Trophoblast cell (in vitro differentiated cells and primary cell): ENCODE results near the gene CEP41.

ENCODE experiments used
- DNase-seq, 2 donors: peaks; one replicate each; pipeline ENCODE4 v3.0.0-alpha.2; 2016
- H2AFZ ChIP-seq: 2 replicates; pipeline ENCODE4 v1.6.1; 2013; ENCODE audit warnings: low read length, moderate library complexity, mild to moderate bottlenecking; ENCODE audit not compliant: insufficient read depth, poor library complexity
- H2AK5ac ChIP-seq: 2 replicates; pipeline ENCODE4 v1.6.1; 2013; ENCODE audit warnings: mild to moderate bottlenecking, low read length
- H2BK120ac ChIP-seq: 2 replicates; pipeline ENCODE4 v1.6.1; 2013; ENCODE audit warnings: low read length, mild to moderate bottlenecking, moderate library complexity; ENCODE audit not compliant: insufficient read depth, poor library complexity
- H2BK12ac ChIP-seq: 2 replicates; pipeline ENCODE4 v1.6.1; 2013; ENCODE audit warnings: mild to moderate bottlenecking, low read length, moderate library complexity
- H2BK5ac ChIP-seq: 2 replicates; pipeline ENCODE4 v1.6.1; 2013; ENCODE audit warnings: low read length, low read depth, moderate library complexity, mild to moderate bottlenecking; ENCODE audit not compliant: poor library complexity
- H3K14ac ChIP-seq: 2 replicates; pipeline ENCODE4 v1.6.1; 2013; ENCODE audit warnings: mild to moderate bottlenecking, low read length
- H3K18ac ChIP-seq: 2 replicates; pipeline ENCODE4 v1.6.1; 2013; ENCODE audit warnings: mild to moderate bottlenecking, low read length
- H3K23ac ChIP-seq: 2 replicates; pipeline ENCODE4 v1.6.1; 2013; ENCODE audit warnings: low read length
- H3K27ac ChIP-seq: 2 replicates; pipeline ENCODE4 v1.5.1; 2013; ENCODE audit warnings: low read depth, mild to moderate bottlenecking, inconsistent platforms, low read length, moderate library complexity
- H3K27me3 ChIP-seq: 2 replicates; pipeline ENCODE4 v1.6.1; 2013; ENCODE audit warnings: inconsistent platforms, mild to moderate bottlenecking, low read length, moderate library complexity; ENCODE audit not compliant: insufficient read depth
- H3K36me3 ChIP-seq, 2 experiments: 1 replicate in 1 of 2; 2 replicates in 1 of 2; pipeline ENCODE4 v1.6.1; 2013; ENCODE audit warnings: low read length in 2 of 2, mild to moderate bottlenecking in 2 of 2, moderate library complexity in 1 of 2; ENCODE audit not compliant: insufficient read depth in 2 of 2, control insufficient read depth in 1 of 2
- H3K4ac ChIP-seq: 2 replicates; pipeline ENCODE4 v1.6.1; 2013; ENCODE audit warnings: low read depth, mild to moderate bottlenecking, low read length, moderate library complexity
- H3K4me1 ChIP-seq, 2 experiments: 1 replicate in 1 of 2; 2 replicates in 1 of 2; pipeline ENCODE4 v1.6.1; 2013; ENCODE audit warnings: low read length in 2 of 2, mild to moderate bottlenecking in 2 of 2, moderate library complexity in 1 of 2; ENCODE audit not compliant: insufficient read depth in 2 of 2, control insufficient read depth in 1 of 2
- H3K4me2 ChIP-seq: 2 replicates; pipeline ENCODE4 v1.6.1; 2013; ENCODE audit warnings: inconsistent platforms, mild to moderate bottlenecking, low read length, moderate library complexity
- H3K4me3 ChIP-seq: 2 replicates; pipeline ENCODE4 v1.5.1; 2013; ENCODE audit warnings: mild to moderate bottlenecking, low read depth, low read length, inconsistent platforms
- H3K79me1 ChIP-seq: one replicate; pipeline ENCODE4 v1.6.1; 2013; ENCODE audit warnings: low read length
- H3K79me2 ChIP-seq: 2 replicates; pipeline ENCODE4 v1.6.1; 2013; ENCODE audit warnings: low read length, mild to moderate bottlenecking; ENCODE audit not compliant: control insufficient read depth, insufficient read depth, poor library complexity
- H3K9ac ChIP-seq: 2 replicates; pipeline ENCODE4 v1.6.1; 2013; ENCODE audit warnings: mild to moderate bottlenecking, low read length
- H3K9me3 ChIP-seq: 2 replicates; pipeline ENCODE4 v1.6.1; 2013; ENCODE audit warnings: low read depth, mild to moderate bottlenecking, control low read depth, inconsistent platforms, low read length; ENCODE audit not compliant: insufficient read depth
- H4K12ac ChIP-seq: 2 replicates; pipeline ENCODE4 v1.6.1; 2013; ENCODE audit warnings: low read depth, mild to moderate bottlenecking, low read length, moderate library complexity
- H4K8ac ChIP-seq: 2 replicates; pipeline ENCODE4 v1.6.1; 2013; ENCODE audit warnings: low read depth, mild to moderate bottlenecking, low read length, moderate library complexity
- H4K91ac ChIP-seq: one replicate; pipeline ENCODE4 v1.6.1; 2013; ENCODE audit warnings: low read depth, mild to moderate bottlenecking, low read length, moderate library complexity
- WGBS: extraction: QIAGEN DNeasy Blood & Tissue Kit; methylation state at CpG from one replicate; pipeline ENCODE4 v1.1.7; 2013; ENCODE audit warnings: missing lambda C conversion rate; ENCODE audit not compliant: insufficient read length, insufficient coverage; ENCODE audit errors: extremely low coverage; 5-methylcytosine and 5-hydroxymethylcytosine counted together

CEP41 gene

GRCh38 chr7:130396109-130396508 lies 44.7 kb downstream of the CEP41 start:
- no peak overlapping the region for H2AK5ac ChIP-seq
- H4K8ac ChIP-seq, result no peak overlapping the region
- peaks cover 16% of the 10 kb centered on the region for H3K79me1 ChIP-seq
- no peak overlapping the region for H3K4me3 ChIP-seq
- H2BK5ac ChIP-seq, result no peak overlapping the region
- H4K12ac ChIP-seq, result no peak overlapping the region
- H3K36me3 ChIP-seq, result peaks cover 0 to 2% of the 10 kb centered on the region in 2 experiments
- H3K4ac ChIP-seq, result peak overlapping the region; percentile 21
- H2BK12ac ChIP-seq, result peak overlapping the region; percentile 65
- H3K4me2 ChIP-seq, result no peak overlapping the region
- H4K91ac ChIP-seq, result peak overlapping the region; percentile 81
- peaks cover 13 to 14% of the 10 kb centered on the region in 2 experiments for H3K4me1 ChIP-seq
- H3K9ac ChIP-seq, result no peak overlapping the region
- no peak overlapping the region for H2AFZ ChIP-seq
- no peak overlapping the region for H3K18ac ChIP-seq
- peak overlapping the region; percentile 30 for H2BK120ac ChIP-seq
- no peaks in the 10 kb centered on the region for H3K27me3 ChIP-seq
- no peak overlapping the region for H3K23ac ChIP-seq
- peaks cover 2% of the 10 kb centered on the region for H3K79me2 ChIP-seq
- WGBS, result no CpG with 5 or more reads among the region's 3 CpGs
- peak overlapping the region; percentile 79 for H3K14ac ChIP-seq
- no peak for DNase-seq
- H3K9me3 ChIP-seq, result no peaks in the 10 kb centered on the region
- no peak overlapping the region for H3K27ac ChIP-seq

- no peak overlapping the region for H4K12ac ChIP-seq
- no CpG with 5 or more reads among the region's 5 CpGs for WGBS
- DNase-seq, result no peak
- no peak overlapping the region for H3K4ac ChIP-seq
- H2AFZ ChIP-seq, result no peak overlapping the region
- no peak overlapping the region for H4K91ac ChIP-seq
- no peak overlapping the region for H3K27ac ChIP-seq
- no peak overlapping the region for H2BK12ac ChIP-seq
- H3K27me3 ChIP-seq, result no peaks in the 10 kb centered on the region
- no peak overlapping the region for H3K18ac ChIP-seq
- H3K36me3 ChIP-seq, result peaks cover 0 to 2% of the 10 kb centered on the region in 2 experiments
- H3K79me2 ChIP-seq, result peaks cover 2% of the 10 kb centered on the region
- H3K4me3 ChIP-seq, result no peak overlapping the region
- no peak overlapping the region for H2BK120ac ChIP-seq
- no peak overlapping the region for H3K23ac ChIP-seq
- no peak overlapping the region for H2BK5ac ChIP-seq
- no peak overlapping the region for H4K8ac ChIP-seq
- H3K79me1 ChIP-seq, result peaks cover 16% of the 10 kb centered on the region
- no peak overlapping the region for H3K4me2 ChIP-seq
- peaks cover 13% of the 10 kb centered on the region in 2 experiments for H3K4me1 ChIP-seq
- H3K9ac ChIP-seq, result no peak overlapping the region
- no peaks in the 10 kb centered on the region for H3K9me3 ChIP-seq
- H3K14ac ChIP-seq, result no peak overlapping the region
- H2AK5ac ChIP-seq, result no peak overlapping the region
Measured at GRCh38 chr7:130395421-130395820, 45.4 kb downstream of the CEP41 start.

GRCh38 chr7:130394421-130395195 lies 46.2 kb downstream of the CEP41 start:
- Histone ChIP-seq H2BK12ac (peak overlapping the region; percentile 40), H4K8ac (peak overlapping the region; percentile 13), H3K9me3 (no peaks in the 10 kb centered on the region), H4K12ac (no peak overlapping the region), H2AK5ac (no peak overlapping the region), H3K18ac (no peak overlapping the region), H3K4me3 (no peak overlapping the region), H3K4me2 (no peak overlapping the region), H3K36me3 (peaks cover 0 to 2% of the 10 kb centered on the region in 2 experiments), H3K79me1 (peaks cover 14% of the 10 kb centered on the region), H3K4me1 (peaks cover 13% of the 10 kb centered on the region in 2 experiments), H3K79me2 (peaks cover 2% of the 10 kb centered on the region), H3K9ac (no peak overlapping the region), H3K23ac (no peak overlapping the region), H2AFZ (no peak overlapping the region), H2BK120ac (peak overlapping the region; percentile 68), H3K27me3 (no peaks in the 10 kb centered on the region), H3K4ac (no peak overlapping the region), H2BK5ac (peak overlapping the region; percentile 38), H3K27ac (peak overlapping the region; percentile 78), H3K14ac (peak overlapping the region; percentile 17), H4K91ac (peak overlapping the region; percentile 39)
- WGBS, result no CpG with 5 or more reads among the region's 7 CpGs
- DNase-seq, result no peak

GRCh38 chr7:130393841-130394411 lies 46.9 kb downstream of the CEP41 start:
- H3K4me1 ChIP-seq, result peaks cover 10 to 13% of the 10 kb centered on the region in 2 experiments
- no peak overlapping the region for H3K4me3 ChIP-seq
- H4K8ac ChIP-seq, result peak overlapping the region; percentile 41
- H3K27ac ChIP-seq, result peak overlapping the region; percentile 78
- peak overlapping the region; percentile 62 for H2BK120ac ChIP-seq
- H3K4me2 ChIP-seq, result no peak overlapping the region
- peak; percentile 75 to 86 for DNase-seq
- H4K12ac ChIP-seq, result no peak overlapping the region
- H2AFZ ChIP-seq, result no peak overlapping the region
- H3K4ac ChIP-seq, result no peak overlapping the region
- H3K79me1 ChIP-seq, result peaks cover 12% of the 10 kb centered on the region
- H2BK12ac ChIP-seq, result peak overlapping the region; percentile 61
- peak overlapping the region; percentile 33 for H3K14ac ChIP-seq
- H2BK5ac ChIP-seq, result peak overlapping the region; percentile 42
- H3K9me3 ChIP-seq, result no peaks in the 10 kb centered on the region
- H3K23ac ChIP-seq, result no peak overlapping the region
- H3K36me3 ChIP-seq, result peaks cover 0 to 2% of the 10 kb centered on the region in 2 experiments
- peak overlapping the region; percentile 86 for H4K91ac ChIP-seq
- peak overlapping the region; percentile 28 for H3K18ac ChIP-seq
- H3K79me2 ChIP-seq, result peaks cover 2% of the 10 kb centered on the region
- no peaks in the 10 kb centered on the region for H3K27me3 ChIP-seq
- H2AK5ac ChIP-seq, result no peak overlapping the region
- no peak overlapping the region for H3K9ac ChIP-seq
- no CpG with 5 or more reads among the region's 10 CpGs for WGBS
